K562 (cell line): Measurements from ENCODE around the gene GPD1L. TPM values are rescaled to one million over a fixed set of nuclear protein-coding genes. Genes with fewer than 3 reads are reported as not detected.

ENCODE experiments used
- BCLAF1 ChIP-seq, 2 experiments: fragments of 450-650 bp in 1 of 2; IDR thresholded peaks; 2 replicates each; pipeline ENCODE4 v1.6.1; 2011 to 2017; ENCODE audit warnings: low read depth in 2 of 2, antibody characterized with exemption in 1 of 2, borderline replicate concordance in 1 of 2, low read length in 1 of 2, mild to moderate bottlenecking in 1 of 2, mixed read lengths in 1 of 2; ENCODE audit not compliant: control insufficient read depth in 1 of 2
- CEBPZ ChIP-seq: fragments of 150-350 bp; IDR thresholded peaks from 2 replicates; pipeline ENCODE4 v1.6.1; 2014; ENCODE audit warnings: low read depth, mild to moderate bottlenecking, low read length, borderline replicate concordance
- GATA2 ChIP-seq: sonication (generic); formaldehyde crosslinking; IDR thresholded peaks from 2 replicates; pipeline ENCODE4 v1.4.0; 2020; ENCODE audit warnings: mild to moderate bottlenecking, missing genetic modification reagents
- HCFC1 ChIP-seq: IDR thresholded peaks from 2 replicates; pipeline ENCODE4 v1.6.1; 2012; ENCODE audit warnings: low read depth, low read length, improper control_type of control experiment
- HDAC3 ChIP-seq: fragments of 450-650 bp; IDR thresholded peaks from 2 replicates; pipeline ENCODE4 v1.6.1; 2018; ENCODE audit warnings: borderline replicate concordance, mild to moderate bottlenecking, moderate library complexity; ENCODE audit not compliant: partially characterized antibody
- HMBOX1 ChIP-seq: sonication (generic); IDR thresholded peaks from 2 replicates; pipeline ENCODE4 v1.6.1; 2016
- JUN ChIP-seq, 2 experiments: sonication (generic) in 1 of 2; formaldehyde crosslinking in 1 of 2; IDR thresholded peaks; 2 replicates each; pipeline versions ENCODE4 v1.6.1 to v1.8.0; 2012 to 2022; ENCODE audit warnings: borderline replicate concordance in 2 of 2, mild to moderate bottlenecking in 2 of 2, improper control_type of control experiment in 1 of 2, low read depth in 1 of 2, low read length in 1 of 2, missing genetic modification reagents in 1 of 2
- MED1 ChIP-seq: sonication (generic); formaldehyde crosslinking; IDR thresholded peaks from 2 replicates; pipeline ENCODE4 v1.8.1; 2023; ENCODE audit warnings: missing genetic modification reagents, borderline replicate concordance
- MEF2D ChIP-seq: conservative IDR thresholded peaks from 2 replicates; pipeline ENCODE4 v1.6.1; 2016; ENCODE audit warnings: low read depth, missing genetic modification characterization, missing compliant biosample characterization
- PHB2 ChIP-seq: fragments of 450-650 bp; IDR thresholded peaks from 2 replicates; pipeline ENCODE4 v1.6.1; 2017; ENCODE audit warnings: low read depth
- RBM14 ChIP-seq: fragments of 200-400 bp; formaldehyde crosslinking; IDR thresholded peaks from 2 replicates; pipeline ENCODE4 v1.6.1; 2018; ENCODE audit warnings: low read depth, mild to moderate bottlenecking, low read length, moderate library complexity, borderline replicate concordance; ENCODE audit not compliant: insufficient read depth
- ZNF165 ChIP-seq: fragments of 250-450 bp; sonication (Bioruptor Pico); IDR thresholded peaks from 2 replicates; pipeline ENCODE4 v1.4.0; 2020; ENCODE audit warnings: borderline replicate concordance
- ZNF24 ChIP-seq: fragments of 450-650 bp; IDR thresholded peaks from 2 replicates; pipeline ENCODE4 v1.6.1; 2016
- ZNF398 ChIP-seq: fragments of 250-450 bp; sonication (Bioruptor Pico); IDR thresholded peaks from 2 replicates; pipeline ENCODE4 v1.8.0; 2021; ENCODE audit warnings: moderate library complexity, mild to moderate bottlenecking, inconsistent platforms
- ZNF639 ChIP-seq, 2 experiments: fragments of 200-800 bp in 1 of 2; sonication (Bioruptor generic) in 1 of 2; sonication (generic) in 1 of 2; formaldehyde crosslinking in 1 of 2; IDR thresholded peaks in 1 of 2; conservative IDR thresholded peaks in 1 of 2; 2 replicates each; pipeline versions ENCODE4 v1.5.0 to v1.6.1; 2016 to 2020; ENCODE audit warnings: missing compliant biosample characterization in 1 of 2, missing genetic modification characterization in 1 of 2, missing genetic modification reagents in 1 of 2
- polyA plus RNA-seq, 8 experiments: library from polyadenylated mRNA; depleted of rRNA in 4 of 8; stranded (reverse) in 5 of 8; unstranded in 3 of 8; fragments of >200 nt; fragmentation: Nextera tagmentation in 2 of 8; fragmentation: Illumina TruSeq in 1 of 8; extraction: Ambion mirVana in 2 of 8; extraction: Trizol in 1 of 8; gene quantifications; 2 replicates each; pipeline versions ENCODE4 v1.2.1 to v1.2.3, GENCODE V29; 2011 to 2014; ENCODE audit warnings: inconsistent platforms in 1 of 8, missing spikeins in 1 of 8
- total RNA-seq, 7 experiments: library from RNA; depleted of rRNA in 6 of 7; stranded (reverse); fragments of >200 nt in 6 of 7; fragmentation: Illumina TruSeq in 2 of 7; extraction: Trizol in 2 of 7; gene quantifications; 2 replicates each; pipeline versions ENCODE4 v1.2.1 to v1.2.3, GENCODE V29; 2011 to 2021; ENCODE audit warnings: low replicate concordance in 1 of 7

The GPD1L gene
- total and polyA plus RNA-seq, 9 of the 15 experiments (the other 6 are each of a cell fraction or from before 2014, with no cell fraction given), result 1.6 to 17.3 (median 12.3) TPM

GRCh38 chr3:32066686-32067085 is 39.7 kb upstream of the GPD1L start (continued):
- TF ChIP-seq BCLAF1 (IDR thresholded peaks at IDR 0.05; ENCODE audit: borderline replicate concordance in 1 of 2, control insufficient read depth in 1 of 2, low read depth in 2 of 2, low read length in 1 of 2) (no peak), JUN (IDR thresholded peaks at IDR 0.05; ENCODE audit: borderline replicate concordance, low read depth, low read length) (no peak), JUN (CRISPR knock-in tag; IDR thresholded peaks at IDR 0.05; ENCODE audit: borderline replicate concordance) (no peak), ZNF165 (CRISPR knock-in tag) (no peak), CEBPZ (no peak), HCFC1 (no peak), MED1 (no peak), ZNF639 (CRISPR knock-in tag; conservative IDR thresholded peaks at IDR 0.05 in 1 of 2, IDR thresholded peaks at IDR 0.05 in 1 of 2) (peak in 1 of 2 experiments; percentile 60; a peak in 1 of 4 replicates), RBM14 (no peak), MEF2D (tag) (no peak; the same call in 1 of the 2 replicates), PHB2 (no peak), HDAC3 (no peak), HMBOX1 (no peak), GATA2 (CRISPR knock-in tag) (no peak), ZNF398 (CRISPR knock-in tag) (no peak), ZNF24 (no peak)
